GM12892 (cell line): ENCODE measurements around the gene NR5A1.

Experiments
- POLR2A ChIP-seq: IDR thresholded peaks from 2 replicates; pipeline ENCODE4 v1.6.1; 2011; ENCODE audit warnings: low read depth, low read length, control low read depth
- POLR2AphosphoS5 ChIP-seq: IDR thresholded peaks from 2 replicates; pipeline ENCODE4 v1.6.1; 2011; ENCODE audit warnings: low read depth, low read length, control low read depth

GRCh38 chr9:124504530-124505005 is 2.6 kb downstream of the NR5A1 start:
- TF ChIP-seq POLR2A = no peak
- TF ChIP-seq POLR2AphosphoS5 = no peak
